ENCODE results near the gene AIRE.

DNA sequence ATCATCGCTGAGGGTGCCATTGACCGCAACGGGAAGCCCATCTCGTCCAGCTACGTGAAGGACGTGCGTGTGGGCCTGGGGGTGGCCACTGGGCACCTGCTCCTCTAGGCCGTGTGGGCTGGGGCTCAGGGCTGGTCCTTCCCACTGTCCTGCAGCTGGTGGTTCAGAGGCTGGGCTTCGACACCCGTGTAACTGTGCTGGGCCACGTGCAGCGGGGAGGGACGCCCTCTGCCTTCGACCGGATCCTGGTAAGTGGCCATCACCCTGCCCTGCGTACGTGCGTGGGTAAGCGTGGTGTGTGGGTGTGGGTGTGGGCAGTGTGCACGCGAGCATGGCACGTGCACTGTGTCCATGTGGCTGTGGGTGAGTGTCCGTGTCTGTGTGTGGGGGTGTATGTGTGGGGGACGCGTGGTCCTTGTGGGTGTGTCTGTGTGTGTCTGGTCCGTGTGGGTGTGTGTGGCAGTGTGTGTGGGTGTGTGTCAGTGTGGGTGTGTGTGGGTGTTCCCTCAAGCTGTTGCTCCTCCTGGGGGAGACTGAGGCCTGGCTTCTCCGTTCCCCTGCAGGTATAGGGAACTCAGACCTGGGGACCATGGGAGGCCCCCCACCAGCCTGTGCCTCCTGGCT, 30.7 kb downstream of the AIRE start:
- TF ChIP-seq EP300 (IDR thresholded peaks at IDR 0.05) (no peak), CTCF (IDR thresholded peaks at IDR 0.05) (no peak)

Measured in ovary (tissue), 3 donors.